GM08714 (cell line): ENCODE measurements around the gene KIDINS220.

ENCODE experiments used
- H3K4me3 ChIP-seq: fragments of 200-500 bp; sonication (Bioruptor generic); 2 replicates; pipeline ENCODE4 v1.5.1; 2014; ENCODE audit warnings: mild to moderate bottlenecking, low read length, inconsistent platforms
- ZNF274 ChIP-seq: IDR thresholded peaks from 2 replicates; pipeline ENCODE4 v1.6.1; 2012; ENCODE audit warnings: mild to moderate bottlenecking, low read depth, low read length

The KIDINS220 gene

GRCh38 chr2:8840475-8841091 lies 3.2 kb upstream of the KIDINS220 start:
- H3K4me3 ChIP-seq = no peak overlapping the region
- no peak for TF ChIP-seq ZNF274

- no peak overlapping the region for H3K4me3 ChIP-seq
- no peak for TF ChIP-seq ZNF274
Measured at GRCh38 chr2:8839189-8839965, 2.0 kb upstream of the KIDINS220 start.

- no peak overlapping the region; the same call in 1 of the 2 replicates for H3K4me3 ChIP-seq
- no peak for TF ChIP-seq ZNF274
Measured at GRCh38 chr2:8837795-8838140, 355 bp upstream of the KIDINS220 start.

- no peak overlapping the region for H3K4me3 ChIP-seq
- no peak for TF ChIP-seq ZNF274
Measured at GRCh38 chr2:8835279-8835678, 2.1 kb downstream of the KIDINS220 start.

GRCh38 chr2:8833853-8834252 lies 3.6 kb downstream of the KIDINS220 start:
- H3K4me3 ChIP-seq = no peak overlapping the region
- TF ChIP-seq ZNF274 = no peak

GRCh38 chr2:8831516-8831915 lies 5.9 kb downstream of the KIDINS220 start:
- no peak for TF ChIP-seq ZNF274

GRCh38 chr2:8827729-8828128 lies 9.7 kb downstream of the KIDINS220 start:
- H3K4me3 ChIP-seq = no peak overlapping the region
- TF ChIP-seq ZNF274 = no peak

More at GRCh38 chr2:8831516-8831915, 5.9 kb downstream of the KIDINS220 start:
- no peak overlapping the region for H3K4me3 ChIP-seq

GRCh38 chr2:8822218-8822617 lies 15.2 kb downstream of the KIDINS220 start:
- H3K4me3 ChIP-seq = no peak overlapping the region
- TF ChIP-seq ZNF274 = no peak

- H3K4me3 ChIP-seq = no peak overlapping the region
- TF ChIP-seq ZNF274 = no peak
Measured at GRCh38 chr2:8821276-8822217, 15.9 kb downstream of the KIDINS220 start.

GRCh38 chr2:8819948-8820347 lies 17.5 kb downstream of the KIDINS220 start:
- TF ChIP-seq ZNF274 = no peak
- H3K4me3 ChIP-seq = no peak overlapping the region

GRCh38 chr2:8819194-8819593 lies 18.2 kb downstream of the KIDINS220 start:
- no peak overlapping the region for H3K4me3 ChIP-seq
- TF ChIP-seq ZNF274 = no peak

GRCh38 chr2:8817221-8817620 lies 20.2 kb downstream of the KIDINS220 start:
- TF ChIP-seq ZNF274 = no peak
- no peak overlapping the region for H3K4me3 ChIP-seq

- no peak for TF ChIP-seq ZNF274
- H3K4me3 ChIP-seq = no peak overlapping the region
Measured at GRCh38 chr2:8806885-8807704, 30.3 kb downstream of the KIDINS220 start.

GRCh38 chr2:8805278-8806210 lies 31.9 kb downstream of the KIDINS220 start:
- no peak overlapping the region for H3K4me3 ChIP-seq
- no peak for TF ChIP-seq ZNF274
